ENCODE results near the gene ICAM3. TPM values are rescaled to one million over a fixed set of nuclear protein-coding genes. Genes with fewer than 3 reads are reported as not detected.
"Not testable (repeated sequence)": the region's sequence is repeated elsewhere in the genome, so short reads cannot be mapped to it uniquely, and the experiment has no call there.

ICAM3 gene
- total RNA-seq, 1 experiment from 2014 or later = 46.9 TPM

- CTCF ChIA-PET = interaction anchor here (1.0 to 1.4 kb wide), 3 partner anchors 9 to 338 kb away, joined by 3 to 12 read pairs (median 7); partner anchors contain the start of gene DNM2
- DNase-seq (no peak), ATAC-seq (no peak)
- H3K4me2 ChIP-seq (ENCODE audit: low read length) = peak overlapping the region; percentile 88
- TF ChIP-seq, protein P1, sequence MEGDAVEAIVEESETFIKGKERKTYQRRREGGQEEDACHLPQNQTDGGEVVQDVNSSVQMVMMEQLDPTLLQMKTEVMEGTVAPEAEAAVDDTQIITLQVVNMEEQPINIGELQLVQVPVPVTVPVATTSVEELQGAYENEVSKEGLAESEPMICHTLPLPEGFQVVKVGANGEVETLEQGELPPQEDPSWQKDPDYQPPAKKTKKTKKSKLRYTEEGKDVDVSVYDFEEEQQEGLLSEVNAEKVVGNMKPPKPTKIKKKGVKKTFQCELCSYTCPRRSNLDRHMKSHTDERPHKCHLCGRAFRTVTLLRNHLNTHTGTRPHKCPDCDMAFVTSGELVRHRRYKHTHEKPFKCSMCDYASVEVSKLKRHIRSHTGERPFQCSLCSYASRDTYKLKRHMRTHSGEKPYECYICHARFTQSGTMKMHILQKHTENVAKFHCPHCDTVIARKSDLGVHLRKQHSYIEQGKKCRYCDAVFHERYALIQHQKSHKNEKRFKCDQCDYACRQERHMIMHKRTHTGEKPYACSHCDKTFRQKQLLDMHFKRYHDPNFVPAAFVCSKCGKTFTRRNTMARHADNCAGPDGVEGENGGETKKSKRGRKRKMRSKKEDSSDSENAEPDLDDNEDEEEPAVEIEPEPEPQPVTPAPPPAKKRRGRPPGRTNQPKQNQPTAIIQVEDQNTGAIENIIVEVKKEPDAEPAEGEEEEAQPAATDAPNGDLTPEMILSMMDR (conservative IDR thresholded peaks at IDR 0.05; ENCODE audit: low read depth, low read length) = no peak; the same call in 1 of the 2 replicates
- TF ChIP-seq EZH2 (IDR thresholded peaks at IDR 0.05; ENCODE audit: low read length, unreplicated experiment) = no peak
- no peak for TF ChIP-seq EZH2phosphoT487 (IDR thresholded peaks at IDR 0.05; ENCODE audit: borderline replicate concordance, low read length)
- peak overlapping the region; percentile 92 for H3K9ac ChIP-seq (ENCODE audit: low read length)
- peaks cover 9% of the 10 kb centered on the region for H3K4me1 ChIP-seq (ENCODE audit: insufficient read depth, low read length)
- peak overlapping the region; percentile 91 for H3K4me3 ChIP-seq (ENCODE audit: low read length)
- H2AFZ ChIP-seq (ENCODE audit: low read length) = peak overlapping the region; percentile 95
- no peaks in the 10 kb centered on the region for H3K9me2 ChIP-seq (replicated peaks; ENCODE audit: low read length)
- intact Hi-C loops (cut with micrococcal nuclease) = loop anchor here (10.0 kb wide), 1 partner anchor 45 kb away; the partner anchor contains the start of genes ICAM3 and RAVER1
- H3K79me2 ChIP-seq (ENCODE audit: low read length) = peaks cover 15% of the 10 kb centered on the region
- H3K36me3 ChIP-seq (ENCODE audit: low read depth, low read length) = peaks cover 17% of the 10 kb centered on the region
- POLR2A ChIA-PET (ENCODE audit: unreplicated experiment) = interaction anchor here (0.5 to 1.1 kb wide), 4 partner anchors 9 to 160 kb away, joined by 3 to 6 read pairs (median 5); no protein-coding TSS in a partner anchor
- peak overlapping the region; percentile 30 for H3K27ac ChIP-seq (ENCODE audit: low read length)
- H3F3A ChIP-seq (ENCODE audit: low read length, unreplicated experiment) = no peaks in the 10 kb centered on the region
- no peaks in the 10 kb centered on the region for H3K27me3 ChIP-seq (ENCODE audit: low read length)
- BruUV-seq (replicated peaks) = TSS peak; percentile 95
- H4K20me1 ChIP-seq (ENCODE audit: low read length) = no peaks in the 10 kb centered on the region
- no peaks in the 10 kb centered on the region for H3K9me3 ChIP-seq (ENCODE audit: low read length)
These were observed 40.5 kb upstream of the ICAM3 start for GRCh38 chr19:10379880-10380312.

DNA sequence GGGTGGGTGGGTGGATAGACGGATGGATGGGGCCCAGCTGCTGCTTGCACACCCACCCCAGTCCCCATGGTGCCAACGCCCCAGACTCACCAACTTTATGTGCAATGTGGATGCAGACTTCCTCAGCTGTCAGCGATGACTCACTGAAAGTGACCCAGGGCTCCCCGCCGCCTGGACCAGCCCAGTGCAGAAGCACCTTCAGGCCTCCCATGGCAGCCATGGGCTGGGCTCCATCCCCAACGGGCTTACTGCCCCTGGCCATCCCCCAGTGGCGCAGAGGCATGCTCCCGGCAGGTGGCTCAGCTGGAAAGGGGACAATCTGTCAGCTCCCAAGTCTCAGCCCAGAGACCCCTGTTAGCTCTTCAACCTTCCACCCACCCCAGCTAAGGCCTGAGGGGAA lies 38.7 kb upstream of the ICAM3 start:
- Histone ChIP-seq H3K27me3 (ENCODE audit: low read length) (no peaks in the 10 kb centered on the region), H3K9ac (ENCODE audit: low read length) (no peak overlapping the region), H4K20me1 (ENCODE audit: low read length) (no peaks in the 10 kb centered on the region), H3K4me2 (ENCODE audit: low read length) (no peak overlapping the region), H3K9me2 (replicated peaks; ENCODE audit: low read length) (no peaks in the 10 kb centered on the region), H3K4me3 (ENCODE audit: low read length) (no peak overlapping the region), H3K27ac (ENCODE audit: low read length) (no peak overlapping the region), H3K79me2 (ENCODE audit: low read length) (peaks cover 15% of the 10 kb centered on the region), H2AFZ (ENCODE audit: low read length) (no peak overlapping the region), H3K36me3 (ENCODE audit: low read depth, low read length) (peaks cover 20% of the 10 kb centered on the region), H3F3A (ENCODE audit: low read length, unreplicated experiment) (no peaks in the 10 kb centered on the region), H3K4me1 (ENCODE audit: insufficient read depth, low read length) (peaks cover 9% of the 10 kb centered on the region), H3K9me3 (ENCODE audit: low read length) (no peaks in the 10 kb centered on the region)
- TF ChIP-seq EZH2 (IDR thresholded peaks at IDR 0.05; ENCODE audit: low read length, unreplicated experiment) = no peak
- no peak for TF ChIP-seq EZH2phosphoT487 (IDR thresholded peaks at IDR 0.05; ENCODE audit: borderline replicate concordance, low read length)
- TF ChIP-seq, protein P1 (conservative IDR thresholded peaks at IDR 0.05; ENCODE audit: low read depth, low read length) = no peak
- intact Hi-C loops (cut with micrococcal nuclease) = no loop called here
- no TSS peak for BruUV-seq (replicated peaks)
- CTCF ChIA-PET = no interaction called here
- DNase-seq (no peak), ATAC-seq (no peak)
- POLR2A ChIA-PET (ENCODE audit: unreplicated experiment) = no interaction called here

GRCh38 chr19:10377140-10377640 lies 37.8 kb upstream of the ICAM3 start:
- POLR2A ChIA-PET (ENCODE audit: unreplicated experiment); intact Hi-C loops (cut with micrococcal nuclease): not testable (repeated sequence)
- peaks cover 20% of the 10 kb centered on the region for H3K36me3 ChIP-seq (ENCODE audit: low read depth, low read length)

More at GRCh38 chr19:10377140-10377640, 37.8 kb upstream of the ICAM3 start:
- H3K27me3 ChIP-seq (ENCODE audit: low read length); H2AFZ ChIP-seq (ENCODE audit: low read length); H3K9me2 ChIP-seq (replicated peaks; ENCODE audit: low read length); H3K9ac ChIP-seq (ENCODE audit: low read length); H4K20me1 ChIP-seq (ENCODE audit: low read length); BruUV-seq (replicated peaks); CTCF ChIA-PET; H3K4me2 ChIP-seq (ENCODE audit: low read length); H3K4me1 ChIP-seq (ENCODE audit: insufficient read depth, low read length); DNase-seq; H3K9me3 ChIP-seq (ENCODE audit: low read length); H3F3A ChIP-seq (ENCODE audit: low read length, unreplicated experiment); H3K27ac ChIP-seq (ENCODE audit: low read length); ATAC-seq; H3K4me3 ChIP-seq (ENCODE audit: low read length): not testable (repeated sequence)
- peaks cover 15% of the 10 kb centered on the region for H3K79me2 ChIP-seq (ENCODE audit: low read length)

Measured in PC-3 (cell line).